Measurements from ENCODE around the gene ROBO1.

The ROBO1 gene

DNA sequence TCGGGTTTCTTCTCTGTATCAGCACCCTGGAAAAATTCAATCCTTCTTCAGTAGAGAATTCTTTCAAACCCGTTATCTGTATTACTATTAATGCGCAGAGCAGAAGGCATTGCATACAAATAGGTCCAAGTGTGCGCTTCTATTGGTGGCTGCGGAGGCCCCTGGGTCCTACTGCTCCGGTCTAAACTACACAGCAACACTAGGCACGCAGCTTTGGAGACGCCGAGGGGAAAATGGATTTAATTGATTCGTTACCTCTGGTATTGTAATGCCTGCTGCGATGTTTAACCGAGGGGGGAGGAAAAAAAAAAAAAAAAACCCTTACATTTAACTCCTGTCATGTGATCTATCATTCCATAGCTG, at the start of gene ROBO1:
TSS of gene ROBO1 (minus strand) at position 94 of the 363 bp plus-strand sequence.
- H3K27me3 ChIP-seq (ENCODE audit: insufficient read depth, low read depth): no peaks in the 10 kb centered on the region
- H3K9ac ChIP-seq: no peak within 1 kb of the TSS
- H3K4me3 ChIP-seq (IDR thresholded peaks at IDR 0.05; ENCODE audit: insufficient read depth, low read depth, low read length): no peak within 1 kb of the TSS
- no peaks in the 10 kb centered on the region for H3K36me3 ChIP-seq (ENCODE audit: insufficient read depth)
- H3K4me2 ChIP-seq: no peak within 1 kb of the TSS
- no peak within 1 kb of the TSS for H2AFZ ChIP-seq (ENCODE audit: low read depth)
- H3K4me1 ChIP-seq (ENCODE audit: low read depth, poor library complexity, severe bottlenecking): no peaks in the 10 kb centered on the region
- H3K27ac ChIP-seq: no peak within 1 kb of the TSS
- H3K79me2 ChIP-seq (ENCODE audit: insufficient read depth, low read depth): no peaks in the 10 kb centered on the region
- no peaks in the 10 kb centered on the region for H4K20me1 ChIP-seq (ENCODE audit: insufficient read depth)
- TF ChIP-seq CTCF (conservative IDR thresholded peaks at IDR 0.05; ENCODE audit: low read depth, low read length): no peak

DNA sequence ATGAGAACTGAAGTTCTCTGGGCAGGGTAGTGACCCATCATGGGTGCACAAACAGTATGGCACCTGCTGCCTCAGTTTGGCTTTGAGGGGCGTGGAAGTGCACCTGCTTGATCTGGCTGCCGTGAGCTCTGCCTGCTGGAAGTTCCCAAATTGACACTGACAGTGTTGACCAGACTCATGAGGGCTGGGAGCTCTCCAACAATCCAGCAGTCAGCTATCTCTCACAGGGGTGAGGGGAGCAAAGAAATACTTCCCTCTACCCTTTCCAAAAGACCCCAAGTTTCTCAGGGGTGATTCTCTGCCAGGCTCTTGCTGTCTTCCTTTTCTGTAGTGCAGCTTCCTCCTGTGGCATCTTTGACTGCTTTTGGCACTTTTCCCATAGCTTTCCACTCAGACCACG, 49.4 kb upstream of the ROBO1 start:
- no peak overlapping the region for H3K4me2 ChIP-seq
- no peak overlapping the region for H3K9ac ChIP-seq
- TF ChIP-seq CTCF (conservative IDR thresholded peaks at IDR 0.05; ENCODE audit: low read depth, low read length): no peak
- H3K4me1 ChIP-seq (ENCODE audit: low read depth, poor library complexity, severe bottlenecking): no peaks in the 10 kb centered on the region
- H3K27ac ChIP-seq: no peak overlapping the region
- H3K79me2 ChIP-seq (ENCODE audit: insufficient read depth, low read depth): no peaks in the 10 kb centered on the region
- no peaks in the 10 kb centered on the region for H3K36me3 ChIP-seq (ENCODE audit: insufficient read depth)
- no peaks in the 10 kb centered on the region for H4K20me1 ChIP-seq (ENCODE audit: insufficient read depth)
- H3K27me3 ChIP-seq (ENCODE audit: insufficient read depth, low read depth): no peaks in the 10 kb centered on the region
- H3K4me3 ChIP-seq (IDR thresholded peaks at IDR 0.05; ENCODE audit: insufficient read depth, low read depth, low read length): no peak overlapping the region
- no peak overlapping the region for H2AFZ ChIP-seq (ENCODE audit: low read depth)

GRCh38 chr3:79815478-79815877, 47.7 kb upstream of the ROBO1 start:
- H4K20me1 ChIP-seq (ENCODE audit: insufficient read depth): no peaks in the 10 kb centered on the region
- H3K4me3 ChIP-seq (IDR thresholded peaks at IDR 0.05; ENCODE audit: insufficient read depth, low read depth, low read length): no peak overlapping the region
- no peak for TF ChIP-seq CTCF (conservative IDR thresholded peaks at IDR 0.05; ENCODE audit: low read depth, low read length)
- no peaks in the 10 kb centered on the region for H3K27me3 ChIP-seq (ENCODE audit: insufficient read depth, low read depth)
- no peak overlapping the region for H3K9ac ChIP-seq
- no peaks in the 10 kb centered on the region for H3K36me3 ChIP-seq (ENCODE audit: insufficient read depth)
- H3K4me1 ChIP-seq (ENCODE audit: low read depth, poor library complexity, severe bottlenecking): no peaks in the 10 kb centered on the region
- H3K4me2 ChIP-seq: no peak overlapping the region
- no peak overlapping the region for H3K27ac ChIP-seq
- H3K79me2 ChIP-seq (ENCODE audit: insufficient read depth, low read depth): no peaks in the 10 kb centered on the region
- no peak overlapping the region for H2AFZ ChIP-seq (ENCODE audit: low read depth)

GRCh38 chr3:79810581-79810980, 42.8 kb upstream of the ROBO1 start:
- TF ChIP-seq CTCF (conservative IDR thresholded peaks at IDR 0.05; ENCODE audit: low read depth, low read length): no peak
- H3K36me3 ChIP-seq (ENCODE audit: insufficient read depth): no peaks in the 10 kb centered on the region
- H3K27ac ChIP-seq: no peak overlapping the region
- no peaks in the 10 kb centered on the region for H3K27me3 ChIP-seq (ENCODE audit: insufficient read depth, low read depth)
- no peaks in the 10 kb centered on the region for H3K4me1 ChIP-seq (ENCODE audit: low read depth, poor library complexity, severe bottlenecking)
- H4K20me1 ChIP-seq (ENCODE audit: insufficient read depth): no peaks in the 10 kb centered on the region
- no peaks in the 10 kb centered on the region for H3K79me2 ChIP-seq (ENCODE audit: insufficient read depth, low read depth)
- no peak overlapping the region for H3K4me3 ChIP-seq (IDR thresholded peaks at IDR 0.05; ENCODE audit: insufficient read depth, low read depth, low read length)
- no peak overlapping the region for H2AFZ ChIP-seq (ENCODE audit: low read depth)
- H3K4me2 ChIP-seq: no peak overlapping the region
- H3K9ac ChIP-seq: no peak overlapping the region

- no peaks in the 10 kb centered on the region for H3K79me2 ChIP-seq (ENCODE audit: insufficient read depth, low read depth)
- no peaks in the 10 kb centered on the region for H3K27me3 ChIP-seq (ENCODE audit: insufficient read depth, low read depth)
- H3K27ac ChIP-seq: no peak overlapping the region
- no peak overlapping the region for H3K4me2 ChIP-seq
- no peak for TF ChIP-seq CTCF (conservative IDR thresholded peaks at IDR 0.05; ENCODE audit: low read depth, low read length)
- no peak overlapping the region for H2AFZ ChIP-seq (ENCODE audit: low read depth)
- no peaks in the 10 kb centered on the region for H4K20me1 ChIP-seq (ENCODE audit: insufficient read depth)
- no peaks in the 10 kb centered on the region for H3K36me3 ChIP-seq (ENCODE audit: insufficient read depth)
- H3K9ac ChIP-seq: no peak overlapping the region
- no peaks in the 10 kb centered on the region for H3K4me1 ChIP-seq (ENCODE audit: low read depth, poor library complexity, severe bottlenecking)
- no peak overlapping the region for H3K4me3 ChIP-seq (IDR thresholded peaks at IDR 0.05; ENCODE audit: insufficient read depth, low read depth, low read length)
These were observed 42.3 kb upstream of the ROBO1 start for GRCh38 chr3:79810092-79810491.
